Measurements from ENCODE around the gene CDHR3. TPM values are rescaled to one million over a fixed set of nuclear protein-coding genes. Genes with fewer than 3 reads are reported as not detected.
A peak's percentile ranks its signal among the peaks of the same experiment; 100 is the strongest.

CDHR3 gene
- total RNA-seq, 1 donor from 2014 or later, result 1.4 TPM

DNA sequence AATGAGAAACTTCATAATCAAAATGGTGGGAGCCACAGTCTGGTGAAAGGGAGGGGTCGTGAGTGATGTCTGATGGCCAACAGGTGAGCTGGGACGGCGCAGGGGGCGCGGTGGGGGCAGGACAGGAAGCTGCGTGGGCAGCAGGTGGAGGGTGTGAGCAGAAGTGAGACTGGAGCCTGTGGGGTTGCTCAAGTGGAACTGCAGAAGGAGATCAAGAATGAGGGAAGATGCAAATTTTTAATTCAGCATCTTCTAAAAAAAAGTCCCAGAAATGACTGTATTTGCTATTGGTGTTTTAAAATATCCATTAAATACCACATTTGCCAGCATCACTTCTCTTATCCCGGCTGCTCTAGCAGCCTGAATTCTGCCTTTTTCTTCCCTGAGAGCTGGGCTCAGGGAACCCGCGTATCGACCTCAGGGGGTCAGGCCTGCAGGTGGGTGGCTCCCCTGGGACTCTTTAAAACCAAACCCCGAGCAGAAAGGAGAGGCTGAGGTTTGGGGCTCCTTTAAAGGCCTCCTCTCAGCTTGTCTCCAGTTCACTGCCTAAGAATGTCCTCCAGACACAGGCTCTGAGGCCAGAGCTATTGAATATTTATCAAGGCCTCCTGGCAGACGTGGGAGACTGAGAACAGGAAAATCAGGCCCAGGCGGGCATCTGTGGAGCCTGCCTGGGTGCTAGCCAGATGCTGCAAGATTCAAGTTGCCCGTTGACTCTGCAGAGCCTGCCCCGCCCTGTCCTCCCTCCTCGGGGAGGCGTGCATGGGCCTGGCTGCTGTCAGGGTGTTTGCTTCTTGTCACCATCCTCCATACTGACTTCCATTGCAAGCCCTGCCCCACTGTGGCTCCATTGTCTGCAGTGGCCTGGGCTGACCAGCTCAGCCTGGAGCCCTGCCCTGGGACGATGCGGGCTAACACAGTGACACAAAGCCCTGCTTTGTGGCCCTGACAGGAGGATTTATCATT, 95.2 kb downstream of the CDHR3 start:
- Histone ChIP-seq H3K4me3 (no peak overlapping the region), H3K36me3 (no peaks in the 10 kb centered on the region), H3K4me1 (peaks cover 7% of the 10 kb centered on the region), H3K27me3 (no peaks in the 10 kb centered on the region), H3K27ac (no peak overlapping the region), H3K9me3 (no peaks in the 10 kb centered on the region)
- intact Hi-C loops (cut with DNase I), result loop anchor here (5.0 kb wide), 1 partner anchor 94 kb away; no protein-coding TSS in a partner anchor
- ATAC-seq (peak; percentile 81), DNase-seq (peak; percentile 83)
- TF ChIP-seq, protein P1, sequence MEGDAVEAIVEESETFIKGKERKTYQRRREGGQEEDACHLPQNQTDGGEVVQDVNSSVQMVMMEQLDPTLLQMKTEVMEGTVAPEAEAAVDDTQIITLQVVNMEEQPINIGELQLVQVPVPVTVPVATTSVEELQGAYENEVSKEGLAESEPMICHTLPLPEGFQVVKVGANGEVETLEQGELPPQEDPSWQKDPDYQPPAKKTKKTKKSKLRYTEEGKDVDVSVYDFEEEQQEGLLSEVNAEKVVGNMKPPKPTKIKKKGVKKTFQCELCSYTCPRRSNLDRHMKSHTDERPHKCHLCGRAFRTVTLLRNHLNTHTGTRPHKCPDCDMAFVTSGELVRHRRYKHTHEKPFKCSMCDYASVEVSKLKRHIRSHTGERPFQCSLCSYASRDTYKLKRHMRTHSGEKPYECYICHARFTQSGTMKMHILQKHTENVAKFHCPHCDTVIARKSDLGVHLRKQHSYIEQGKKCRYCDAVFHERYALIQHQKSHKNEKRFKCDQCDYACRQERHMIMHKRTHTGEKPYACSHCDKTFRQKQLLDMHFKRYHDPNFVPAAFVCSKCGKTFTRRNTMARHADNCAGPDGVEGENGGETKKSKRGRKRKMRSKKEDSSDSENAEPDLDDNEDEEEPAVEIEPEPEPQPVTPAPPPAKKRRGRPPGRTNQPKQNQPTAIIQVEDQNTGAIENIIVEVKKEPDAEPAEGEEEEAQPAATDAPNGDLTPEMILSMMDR (IDR thresholded peaks at IDR 0.05), result no peak

DNA sequence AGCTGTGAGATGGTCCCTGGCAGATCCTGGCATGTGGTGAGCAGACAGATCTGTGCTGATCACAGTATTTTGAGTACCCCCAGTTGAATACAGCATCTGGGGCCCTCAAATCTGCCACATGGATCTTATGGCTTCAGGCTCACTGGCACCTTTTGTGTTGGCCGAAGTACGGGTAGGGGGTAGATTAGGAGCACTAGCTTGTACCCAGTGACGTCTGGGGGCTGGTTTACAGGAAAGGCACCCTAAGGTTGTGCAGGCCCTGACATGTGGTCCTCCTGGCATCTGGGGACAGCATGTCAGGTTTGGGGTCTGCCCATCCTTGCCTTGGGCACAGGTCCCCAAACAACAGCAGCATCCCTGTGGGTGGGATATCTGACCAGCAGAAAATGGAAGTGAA, 95.9 kb downstream of the CDHR3 start:
- no peak for DNase-seq
- no peaks in the 10 kb centered on the region for H3K36me3 ChIP-seq
- H3K4me1 ChIP-seq, result peaks cover 7% of the 10 kb centered on the region
- H3K9me3 ChIP-seq, result no peaks in the 10 kb centered on the region
- TF ChIP-seq, protein P1 (IDR thresholded peaks at IDR 0.05), result no peak
- H3K27me3 ChIP-seq, result no peaks in the 10 kb centered on the region
- no peak overlapping the region for H3K27ac ChIP-seq
- H3K4me3 ChIP-seq, result no peak overlapping the region
- intact Hi-C loops (cut with DNase I), result loop anchor here (5.0 kb wide), 1 partner anchor 93 kb away; no protein-coding TSS in a partner anchor
- no peak for ATAC-seq

GRCh38 chr7:106059556-106059955, 96.5 kb downstream of the CDHR3 start:
- peak; percentile 14 for ATAC-seq
- Histone ChIP-seq H3K4me1 (peaks cover 13% of the 10 kb centered on the region), H3K27ac (no peak overlapping the region), H3K4me3 (no peak overlapping the region), H3K36me3 (no peaks in the 10 kb centered on the region), H3K9me3 (no peaks in the 10 kb centered on the region), H3K27me3 (no peaks in the 10 kb centered on the region)
- no peak for DNase-seq
- intact Hi-C loops (cut with DNase I), result loop anchor here (5.0 kb wide), 1 partner anchor 93 kb away; no protein-coding TSS in a partner anchor
- TF ChIP-seq, protein P1 (IDR thresholded peaks at IDR 0.05), result no peak

GRCh38 chr7:106060394-106060920, 97.4 kb downstream of the CDHR3 start:
- Histone ChIP-seq H3K27ac (no peak overlapping the region), H3K36me3 (no peaks in the 10 kb centered on the region), H3K4me3 (no peak overlapping the region), H3K9me3 (no peaks in the 10 kb centered on the region), H3K4me1 (peaks cover 21% of the 10 kb centered on the region), H3K27me3 (no peaks in the 10 kb centered on the region)
- TF ChIP-seq, protein P1 (IDR thresholded peaks at IDR 0.05), result no peak
- no peak for ATAC-seq
- DNase-seq, result no peak
- intact Hi-C loops (cut with DNase I), result no loop called here

- TF ChIP-seq, protein P1 (IDR thresholded peaks at IDR 0.05), result no peak
- peaks cover 28% of the 10 kb centered on the region for H3K4me1 ChIP-seq
- no peak overlapping the region for H3K4me3 ChIP-seq
- intact Hi-C loops (cut with DNase I), result no loop called here
- H3K9me3 ChIP-seq, result no peaks in the 10 kb centered on the region
- H3K36me3 ChIP-seq, result no peaks in the 10 kb centered on the region
- H3K27me3 ChIP-seq, result no peaks in the 10 kb centered on the region
- H3K27ac ChIP-seq, result no peak overlapping the region
- DNase-seq, result no peak
- no peak for ATAC-seq
Measured at GRCh38 chr7:106061301-106061979, 98.4 kb downstream of the CDHR3 start.
